HFFc6 (cell line): ENCODE data around the gene SEMA3B. TPM values are rescaled to one million over a fixed set of nuclear protein-coding genes. Genes with fewer than 3 reads are reported as not detected.
A peak's percentile ranks its signal among the peaks of the same experiment; 100 is the strongest.

Experiments used
- DNase-seq: peaks from one replicate; pipeline ENCODE4 v3.0.0-alpha.2; 2018
- H3K27ac Mint-ChIP-seq: 2 replicates; pipeline ENCODE4 v1.8.0; 2020; ENCODE audit warnings: mild to moderate bottlenecking, mixed read lengths
- H3K27me3 Mint-ChIP-seq: 2 replicates; pipeline ENCODE4 v1.8.0; 2021; ENCODE audit warnings: mild to moderate bottlenecking, moderate library complexity, mixed read lengths; ENCODE audit not compliant: insufficient read depth
- H3K36me3 Mint-ChIP-seq: 2 replicates; pipeline ENCODE4 v1.8.0; 2021; ENCODE audit warnings: low read depth, mixed read lengths
- H3K4me1 Mint-ChIP-seq: 2 replicates; pipeline ENCODE4 v1.8.0; 2020; ENCODE audit warnings: low read depth, mixed read lengths
- H3K4me3 Mint-ChIP-seq: 2 replicates; pipeline ENCODE4 v1.8.0; 2020; ENCODE audit warnings: mild to moderate bottlenecking, moderate library complexity, mixed read lengths
- H3K9me3 Mint-ChIP-seq: 2 replicates; pipeline ENCODE4 v1.8.0; 2020; ENCODE audit warnings: mild to moderate bottlenecking, mixed read lengths
- CTCF ChIP-seq: fragments of 200-600 bp; sonication (generic); IDR thresholded peaks from 2 replicates; pipeline ENCODE4 v1.5.0; 2021; ENCODE audit warnings: antibody characterized with exemption, mild to moderate bottlenecking
- total RNA-seq, 6 experiments: library from RNA; stranded (reverse); fragmentation: NEBNext Ultra II Directional; extraction: Animal tissue kit (Norgen Biotek cat#: 25700); gene quantifications; 2 replicates in 1 of 6; 3 replicates in 5 of 6; pipeline ENCODE4 v1.2.3, GENCODE V29; 2021

SEMA3B gene
- total RNA-seq, 6 experiments from 2014 or later = 14.5 to 26.6 (median 24.7) TPM

GRCh38 chr3:50274371-50275104, 5.6 kb downstream of the SEMA3B start:
- TF ChIP-seq CTCF = peak; percentile 89
- peak; percentile 21 for DNase-seq
- H3K36me3 Mint-ChIP-seq = no peaks in the 10 kb centered on the region
- H3K4me3 Mint-ChIP-seq = no peak overlapping the region
- peaks cover 35% of the 10 kb centered on the region for H3K4me1 Mint-ChIP-seq
- H3K27me3 Mint-ChIP-seq = peaks cover 1% of the 10 kb centered on the region
- H3K9me3 Mint-ChIP-seq = no peaks in the 10 kb centered on the region
- no peak overlapping the region for H3K27ac Mint-ChIP-seq

- Mint-ChIP-seq H3K27ac (no peak overlapping the region), H3K9me3 (no peaks in the 10 kb centered on the region), H3K27me3 (peaks cover 1% of the 10 kb centered on the region), H3K4me1 (peaks cover 27% of the 10 kb centered on the region), H3K4me3 (no peak overlapping the region), H3K36me3 (no peaks in the 10 kb centered on the region)
- TF ChIP-seq CTCF = no peak
- no peak for DNase-seq
These were observed 6.4 kb downstream of the SEMA3B start for GRCh38 chr3:50275141-50275995.

- TF ChIP-seq CTCF = no peak
- no peak for DNase-seq
- Mint-ChIP-seq H3K4me3 (no peak overlapping the region), H3K36me3 (no peaks in the 10 kb centered on the region), H3K4me1 (peaks cover 19% of the 10 kb centered on the region), H3K27me3 (peaks cover 1% of the 10 kb centered on the region), H3K27ac (no peak overlapping the region), H3K9me3 (no peaks in the 10 kb centered on the region)
These were observed 7.2 kb downstream of the SEMA3B start for GRCh38 chr3:50275996-50276761.

GRCh38 chr3:50276762-50277101, 7.8 kb downstream of the SEMA3B start:
- no peak for DNase-seq
- Mint-ChIP-seq H3K9me3 (no peaks in the 10 kb centered on the region), H3K4me3 (no peak overlapping the region), H3K4me1 (peaks cover 13% of the 10 kb centered on the region), H3K27me3 (peaks cover 1% of the 10 kb centered on the region; the same call in 1 of the 2 replicates), H3K36me3 (no peaks in the 10 kb centered on the region), H3K27ac (no peak overlapping the region)
- TF ChIP-seq CTCF = no peak

GRCh38 chr3:50278123-50278879, 9.4 kb downstream of the SEMA3B start:
- no peak overlapping the region for H3K4me3 Mint-ChIP-seq
- peaks cover 6% of the 10 kb centered on the region for H3K4me1 Mint-ChIP-seq
- no peak overlapping the region for H3K27ac Mint-ChIP-seq
- no peaks in the 10 kb centered on the region for H3K36me3 Mint-ChIP-seq
- no peak for TF ChIP-seq CTCF
- no peak for DNase-seq
- peaks cover 1% of the 10 kb centered on the region for H3K27me3 Mint-ChIP-seq
- no peaks in the 10 kb centered on the region for H3K9me3 Mint-ChIP-seq
